HG03460 (cell line): ENCODE measurements around the gene MEGF6.
A peak's percentile ranks its signal among the peaks of the same experiment; 100 is the strongest.
"Not testable (repeated sequence)": the region's sequence is repeated elsewhere in the genome, so short reads cannot be mapped to it uniquely, and the experiment has no call there.

Experiments used
- ATAC-seq: cut with Tn5 transposase; IDR thresholded peaks from one replicate; pipeline ENCODE4 v1.9.1; 2021; ENCODE audit not compliant: unreplicated experiment

The MEGF6 gene

DNA sequence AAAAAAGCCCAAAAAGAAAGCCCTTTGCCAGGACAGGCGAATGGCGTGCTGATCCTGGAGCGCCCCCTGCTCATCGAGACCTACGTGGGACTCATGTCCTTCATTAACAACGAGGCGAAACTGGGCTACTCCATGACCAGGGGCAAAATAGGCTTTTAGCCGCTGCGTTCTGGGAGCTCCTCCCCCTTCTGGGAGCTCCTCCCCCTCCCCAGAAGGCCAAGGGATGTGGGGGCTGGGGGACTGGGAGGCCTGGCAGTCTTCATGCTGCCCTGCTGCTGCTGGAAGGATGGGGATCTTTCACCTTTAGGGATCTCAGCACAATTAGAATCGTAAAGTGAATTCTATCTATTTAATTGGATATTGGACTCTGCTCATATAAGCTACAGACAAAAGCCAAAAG is 17.1 kb upstream of the MEGF6 start:
- no peak for ATAC-seq

DNA sequence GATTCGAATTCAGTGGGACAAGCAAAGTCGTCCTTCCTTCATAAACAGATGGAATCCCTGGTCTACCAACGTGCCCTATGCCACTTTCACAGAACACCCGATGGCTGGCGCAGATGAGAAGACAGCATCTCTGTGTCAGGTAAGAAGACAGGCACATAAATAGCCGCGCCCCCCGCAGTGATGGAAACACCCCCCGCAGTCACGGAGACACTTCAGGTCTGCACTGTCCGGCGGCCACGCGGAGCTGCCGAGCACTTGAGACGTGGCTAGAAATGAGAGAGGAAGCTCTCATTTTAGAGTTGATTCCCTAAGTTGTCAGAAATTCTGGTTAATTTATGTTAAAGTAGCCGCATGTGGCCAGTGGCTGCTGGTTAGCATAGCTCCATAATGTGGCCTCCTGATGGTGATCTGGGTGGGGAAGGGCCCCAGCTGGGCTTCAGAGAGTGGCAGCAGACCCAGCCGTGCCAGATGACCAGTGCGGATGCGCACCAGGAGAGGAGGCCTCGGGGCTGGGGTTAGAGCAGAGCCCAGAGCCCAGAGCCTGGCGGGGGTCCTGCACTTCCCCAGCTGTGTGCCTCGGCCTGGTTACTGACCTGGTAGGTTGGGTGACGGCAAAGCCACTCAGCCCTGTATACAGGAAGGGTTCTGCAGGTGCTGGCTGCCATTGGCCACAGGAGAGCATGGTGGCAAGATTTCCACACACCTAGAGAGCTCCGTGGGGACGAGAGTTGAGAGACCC is 16.4 kb upstream of the MEGF6 start:
- ATAC-seq, result no peak

DNA sequence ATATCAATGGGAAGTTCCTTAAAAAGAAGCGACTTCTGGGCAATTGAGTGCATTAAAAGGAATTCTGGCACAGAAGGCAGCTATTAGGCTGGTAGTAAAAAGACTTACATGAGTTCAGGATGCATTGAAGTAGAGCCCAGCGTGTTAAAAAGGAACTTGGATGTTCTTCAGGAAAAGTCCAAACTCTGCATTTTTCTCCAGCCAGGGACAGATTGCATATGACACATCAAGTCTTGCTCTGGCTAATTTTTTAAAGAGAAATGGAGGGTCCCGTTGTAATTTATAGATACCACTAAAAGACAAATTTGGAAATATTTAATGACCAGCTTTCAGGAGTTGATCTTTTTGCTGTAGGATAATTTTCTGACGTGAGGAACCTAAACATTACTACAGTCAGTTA is 14.7 kb upstream of the MEGF6 start:
- no peak for ATAC-seq

DNA sequence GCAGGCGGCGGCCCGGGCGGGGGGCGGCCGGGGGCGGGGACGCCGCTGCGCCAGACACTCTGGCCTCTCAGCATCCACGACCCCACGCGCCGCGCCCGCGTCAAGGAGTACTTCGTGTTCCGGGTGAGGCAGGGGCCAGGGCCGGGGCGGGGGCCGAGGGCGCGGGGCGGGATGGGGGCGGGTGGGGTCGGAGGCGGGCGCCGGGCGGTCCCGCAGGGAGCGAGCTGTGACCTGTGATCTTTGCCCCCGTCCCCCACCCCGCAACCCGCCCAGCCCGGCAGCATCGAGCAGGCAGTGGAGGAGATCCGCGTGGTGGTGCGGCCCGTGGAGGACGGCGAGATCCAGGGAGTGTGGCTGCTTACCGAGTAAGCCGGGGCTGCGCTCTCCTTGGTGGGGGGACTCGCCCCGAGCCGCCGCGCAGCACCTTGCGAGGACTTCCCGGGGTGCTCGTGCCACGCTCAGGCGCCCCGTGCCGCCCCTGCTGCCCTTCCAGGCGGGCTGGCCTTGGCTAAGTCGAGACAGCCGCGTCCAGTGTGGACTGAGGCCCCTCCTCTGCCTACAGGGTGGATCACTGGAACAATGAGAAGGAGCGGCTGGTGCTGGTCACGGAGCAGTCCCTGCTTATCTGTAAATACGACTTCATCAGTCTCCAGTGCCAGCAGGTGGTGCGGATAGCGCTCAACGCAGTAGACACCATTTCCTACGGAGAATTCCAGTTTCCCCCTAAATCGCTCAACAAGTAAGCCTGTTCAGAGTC is 14.0 kb upstream of the MEGF6 start:
- peak; percentile 10 for ATAC-seq

DNA sequence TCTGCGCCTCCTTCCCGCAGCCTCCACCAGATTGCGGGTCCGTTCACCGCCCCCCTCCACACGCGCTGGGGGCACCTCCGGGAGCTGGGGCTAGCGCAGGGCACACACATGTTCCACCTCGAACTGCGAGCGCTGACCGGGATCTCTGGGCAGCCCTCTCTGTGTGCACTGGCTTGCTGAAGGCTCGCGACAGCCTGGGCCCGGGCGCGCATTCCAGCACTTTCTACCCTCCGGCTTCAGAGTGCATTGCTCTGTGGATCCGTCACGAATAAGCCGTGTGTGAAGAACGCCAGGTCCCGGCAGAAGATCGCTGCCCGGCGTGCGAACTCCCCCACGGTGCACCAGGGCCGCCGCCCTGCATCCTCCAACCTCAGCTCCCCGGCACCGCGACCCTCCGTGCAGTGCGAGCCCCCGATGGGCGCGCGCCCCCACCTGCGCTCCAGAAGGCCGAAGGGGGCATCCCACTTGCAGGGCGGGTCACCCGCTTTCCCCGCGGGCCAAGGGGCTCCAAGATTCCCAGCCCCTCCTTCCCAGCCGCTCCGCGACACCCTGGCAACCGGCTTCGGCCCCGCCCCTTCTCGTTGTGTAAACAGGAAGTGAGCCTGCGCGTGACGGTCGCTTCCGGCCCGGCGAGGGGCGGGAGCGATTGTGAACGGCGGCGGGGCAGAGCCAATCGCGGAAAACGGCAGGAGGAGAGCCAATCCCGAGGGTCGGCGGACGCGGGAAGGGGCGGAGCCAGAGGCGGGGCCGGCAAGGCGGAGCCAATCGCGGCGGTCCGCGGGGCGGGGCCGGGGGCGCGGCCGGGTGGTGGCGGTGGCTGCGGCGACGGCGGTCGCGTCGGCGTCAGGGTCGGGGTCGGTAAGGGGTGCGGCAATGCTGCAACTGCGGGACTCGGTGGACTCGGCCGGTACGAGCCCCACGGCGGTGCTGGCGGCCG is 13.2 kb upstream of the MEGF6 start, which contains the start of gene TPRG1L:
Gene TPRG1L, plus strand, starts transcription at position 816 of the 937 bp plus-strand sequence. Its CDS starts 58 bp downstream, at position 874.
- peak; percentile 96 for ATAC-seq

DNA sequence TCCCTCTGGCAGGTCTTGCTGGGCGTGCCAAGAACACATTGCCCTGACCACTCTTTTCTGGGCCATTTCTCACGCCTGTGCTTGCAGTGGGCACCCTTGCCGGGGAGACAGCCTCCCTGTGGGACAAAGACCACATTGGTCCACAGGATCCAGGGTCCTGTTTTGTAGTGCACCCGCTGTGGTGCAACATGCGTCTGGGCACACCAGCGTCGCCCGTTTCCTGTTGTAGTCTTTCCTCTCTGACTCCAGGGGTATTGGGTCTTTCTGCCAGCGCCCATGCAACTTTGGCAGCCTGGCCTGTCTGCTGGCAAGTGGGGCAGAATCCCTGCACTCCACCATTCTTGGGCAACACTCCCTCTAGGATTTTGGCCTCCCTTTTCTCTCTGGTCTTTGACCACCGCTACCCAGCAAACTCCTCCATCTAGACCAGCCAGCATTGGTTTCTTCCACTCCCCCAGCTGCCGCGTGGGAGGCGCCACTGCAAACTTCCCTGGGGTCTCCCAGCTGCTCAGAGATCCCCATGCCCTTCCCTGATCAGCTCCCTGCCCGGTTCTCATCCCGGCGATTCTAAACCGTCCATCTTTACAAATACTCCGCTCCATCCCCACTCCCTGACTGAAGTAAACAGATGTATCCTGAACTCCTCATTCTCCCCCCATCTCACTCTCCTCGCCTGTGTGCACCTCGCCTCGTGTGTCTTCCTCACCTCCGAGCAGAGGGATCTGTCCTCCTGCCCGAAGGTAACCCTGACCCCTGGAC is 12.3 kb upstream of the MEGF6 start:
- no peak for ATAC-seq

DNA sequence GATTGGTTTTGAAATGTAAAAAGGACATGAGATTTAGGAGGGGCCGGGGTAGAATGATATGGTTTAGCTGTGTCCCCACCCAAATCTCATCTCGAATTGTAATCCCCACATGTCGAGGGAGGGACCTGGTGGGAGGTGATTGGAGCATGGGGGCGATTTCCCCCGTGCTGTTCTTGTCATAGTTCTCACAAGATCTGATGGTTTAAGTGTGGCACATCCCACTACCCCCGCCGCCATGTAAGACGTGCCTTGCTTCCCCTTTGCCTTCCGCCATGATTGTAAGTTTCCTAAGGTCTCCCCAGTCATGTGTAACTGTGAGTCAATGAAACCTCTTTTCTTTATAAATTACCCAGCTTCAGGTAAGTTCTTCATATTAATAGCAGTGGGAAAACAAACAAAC is 10.8 kb upstream of the MEGF6 start:
- ATAC-seq, result not testable (repeated sequence)

DNA sequence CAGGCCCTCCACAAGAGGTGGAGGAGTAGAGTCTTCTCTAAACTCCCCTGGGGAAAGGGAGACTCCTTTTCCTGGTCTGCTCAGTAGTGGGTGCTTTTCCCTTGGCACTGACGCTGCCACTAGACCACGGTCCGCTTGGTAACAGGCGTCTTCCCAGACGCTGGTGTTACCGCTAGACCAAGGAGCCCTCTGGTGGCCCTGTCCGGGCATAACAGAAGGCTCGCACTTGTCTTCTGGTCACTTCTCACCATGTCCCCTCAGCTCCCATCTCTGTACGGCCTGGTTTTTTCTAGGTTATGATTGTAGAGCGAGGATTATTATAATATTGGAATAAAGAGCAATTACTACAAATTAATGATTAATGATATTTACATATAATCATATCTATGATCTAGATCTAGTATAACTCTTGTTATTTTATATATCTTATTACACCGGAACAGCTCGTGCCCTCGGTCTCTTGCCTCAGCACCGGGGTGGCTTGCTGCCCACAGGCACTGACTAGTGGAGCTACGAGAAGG is 9.9 kb upstream of the MEGF6 start:
- ATAC-seq, result not testable (repeated sequence)

DNA sequence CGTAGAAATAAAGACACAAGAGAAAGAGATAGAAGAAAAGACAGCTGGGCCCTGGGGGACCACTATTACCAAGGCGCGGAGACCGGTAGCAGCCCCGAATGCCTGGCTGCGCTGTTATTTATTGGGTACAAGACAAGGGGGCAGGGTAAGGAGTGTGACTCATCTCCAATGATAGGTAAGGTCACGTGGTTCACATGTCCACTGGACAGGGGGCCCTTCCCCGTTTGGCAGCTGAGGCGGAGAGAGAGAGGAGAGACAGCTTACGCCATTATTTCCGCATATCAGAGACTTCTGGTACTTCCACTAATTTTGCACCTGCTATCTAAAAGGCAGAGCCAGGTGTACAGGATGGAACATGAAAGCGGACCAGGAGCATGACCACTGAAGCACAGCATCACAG is 9.4 kb upstream of the MEGF6 start:
- ATAC-seq, result no peak

DNA sequence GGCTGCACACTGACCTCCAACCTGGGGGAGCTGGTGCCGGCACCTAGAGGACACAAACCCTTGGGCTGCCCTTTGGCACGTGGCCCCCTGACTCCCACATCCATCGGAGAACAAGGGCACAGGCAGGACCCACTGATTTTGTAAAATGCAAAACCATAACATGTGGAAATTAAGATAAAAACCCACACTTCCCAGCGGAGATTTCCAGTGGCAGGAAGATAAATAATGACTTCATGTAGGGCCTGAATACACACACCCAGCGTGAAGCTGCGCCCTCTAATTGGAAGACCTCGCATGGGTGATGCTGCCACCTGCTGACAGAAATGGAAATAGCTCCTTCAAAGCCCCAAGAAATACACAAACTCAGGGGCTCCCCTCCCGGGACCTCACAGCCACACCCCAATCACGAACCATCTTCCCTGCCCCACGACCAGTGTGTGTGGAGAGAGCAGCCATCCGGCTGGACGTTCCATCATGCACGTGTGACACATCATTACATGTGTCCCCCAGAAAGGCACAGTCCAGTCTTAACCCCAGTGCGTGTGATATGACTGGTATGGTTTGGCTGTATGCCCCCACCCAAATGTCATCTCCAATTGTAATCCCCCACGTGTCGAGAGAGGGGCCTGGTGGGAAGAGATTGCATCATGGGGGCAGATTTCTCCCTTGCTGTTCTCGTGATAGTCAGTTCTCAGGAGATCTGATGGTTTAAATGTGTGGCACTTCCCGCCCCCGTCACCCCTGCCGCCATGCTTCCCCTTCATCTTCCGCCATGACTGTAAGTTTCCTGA is 7.8 kb upstream of the MEGF6 start:
- no peak for ATAC-seq

DNA sequence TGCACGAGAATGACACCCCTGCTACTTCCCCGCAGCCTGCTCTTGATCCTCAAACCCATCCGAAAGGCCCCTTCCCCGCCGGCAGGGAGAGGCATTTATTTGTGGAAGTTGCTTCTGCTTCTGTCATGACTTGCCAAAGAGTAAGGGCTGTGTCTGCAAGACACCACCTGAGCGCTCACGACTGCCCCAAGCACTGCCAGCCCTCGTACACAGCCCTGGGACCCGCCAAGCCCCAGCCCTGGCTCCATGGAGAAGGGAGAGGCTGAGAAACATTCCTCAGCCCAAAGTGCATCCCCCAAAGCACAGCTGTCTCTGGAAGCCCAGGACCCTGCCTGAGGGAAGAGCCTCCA is 7.2 kb upstream of the MEGF6 start:
- no peak for ATAC-seq

DNA sequence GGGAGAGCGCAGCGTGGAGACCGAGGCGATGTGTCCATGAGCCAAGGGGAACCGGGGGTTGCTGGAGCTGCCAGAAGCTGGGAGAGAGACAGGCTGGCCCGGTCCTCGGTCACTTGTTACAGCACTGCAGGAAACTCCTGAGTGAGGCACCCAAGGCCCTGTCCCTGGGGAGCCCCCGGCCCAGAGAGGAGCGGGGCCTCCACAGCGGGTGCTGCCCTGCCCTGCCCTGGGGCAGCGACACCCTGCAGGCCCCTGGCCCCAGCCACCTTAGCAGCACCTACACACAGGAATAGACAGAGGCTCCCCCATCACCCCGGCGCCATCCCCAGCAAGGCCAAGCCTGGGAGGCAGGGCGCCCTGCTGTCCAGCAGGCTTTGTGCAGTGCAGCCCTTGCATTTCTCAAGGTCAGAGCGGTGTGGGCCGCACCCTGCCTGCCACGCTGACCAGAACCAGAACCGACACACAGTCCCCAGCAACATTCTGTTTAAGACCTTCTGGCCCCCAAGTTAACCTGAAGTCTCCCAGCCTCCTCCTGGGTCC is 6.6 kb upstream of the MEGF6 start:
- no peak for ATAC-seq

DNA sequence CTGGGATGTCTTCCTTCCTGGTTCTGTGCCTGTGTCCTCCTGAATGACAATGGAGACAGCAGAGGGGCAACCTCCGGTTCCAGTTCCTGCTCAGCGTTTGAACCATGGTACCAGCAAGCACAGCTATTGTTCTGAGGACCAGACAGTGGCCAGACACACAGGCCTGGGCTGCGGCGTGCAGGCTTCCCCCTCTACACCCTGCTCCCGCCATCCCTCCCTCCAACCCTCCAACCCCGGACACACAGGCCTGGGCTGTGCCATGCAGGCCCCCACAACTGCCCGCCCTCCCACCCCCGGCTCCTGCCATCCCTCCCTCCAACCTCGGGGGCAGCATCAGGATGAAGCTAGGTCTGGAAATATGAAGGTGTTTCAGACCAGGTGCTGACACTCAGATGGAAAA is 5.6 kb upstream of the MEGF6 start:
- ATAC-seq, result no peak

DNA sequence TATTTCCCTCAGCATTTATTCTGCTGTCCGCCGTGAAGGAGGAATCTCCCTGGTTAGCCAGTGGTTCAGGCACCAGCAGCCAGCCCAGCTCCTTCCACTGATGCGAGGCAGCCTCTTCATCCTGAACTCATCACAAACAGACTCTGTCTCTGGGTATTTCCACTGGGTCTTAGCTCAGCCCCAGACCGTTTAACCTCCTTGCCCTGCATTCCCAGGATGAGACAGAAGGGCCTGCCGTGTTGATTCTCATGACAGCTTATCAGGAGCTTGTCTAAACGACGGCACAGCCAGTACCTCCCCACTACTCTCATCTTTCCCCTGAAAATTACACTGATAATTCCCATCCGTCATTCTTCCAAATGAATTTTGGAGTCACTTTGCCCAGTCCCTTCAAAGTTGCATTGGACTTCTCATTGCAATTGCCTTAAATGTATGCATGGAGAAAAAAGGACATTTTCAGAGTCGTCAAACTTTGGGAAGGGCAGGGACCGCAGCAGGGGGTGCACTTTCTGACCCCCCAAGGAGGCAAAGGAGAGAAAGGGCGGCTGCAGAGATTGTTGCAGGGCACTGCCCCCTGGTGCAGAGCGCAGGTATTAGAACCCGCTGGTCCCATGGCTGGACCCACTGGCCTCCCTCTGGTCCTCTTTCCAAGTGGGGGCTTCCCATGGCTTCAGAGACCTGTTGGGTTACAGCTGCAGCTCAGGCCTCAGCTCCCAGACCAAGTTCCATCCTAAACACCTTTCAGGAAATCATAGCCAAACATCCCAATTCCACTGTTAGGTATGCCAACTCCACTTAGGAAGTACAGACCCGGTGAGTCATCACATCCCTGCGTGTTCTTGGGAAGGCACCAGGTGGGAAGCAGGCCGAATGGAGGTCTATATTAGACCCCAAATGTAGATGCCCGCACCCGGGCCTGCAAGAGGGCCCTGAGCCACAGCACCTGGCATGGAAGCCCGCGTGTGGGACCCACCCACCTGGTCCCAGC is 3.7 kb upstream of the MEGF6 start:
- ATAC-seq, result no peak

DNA sequence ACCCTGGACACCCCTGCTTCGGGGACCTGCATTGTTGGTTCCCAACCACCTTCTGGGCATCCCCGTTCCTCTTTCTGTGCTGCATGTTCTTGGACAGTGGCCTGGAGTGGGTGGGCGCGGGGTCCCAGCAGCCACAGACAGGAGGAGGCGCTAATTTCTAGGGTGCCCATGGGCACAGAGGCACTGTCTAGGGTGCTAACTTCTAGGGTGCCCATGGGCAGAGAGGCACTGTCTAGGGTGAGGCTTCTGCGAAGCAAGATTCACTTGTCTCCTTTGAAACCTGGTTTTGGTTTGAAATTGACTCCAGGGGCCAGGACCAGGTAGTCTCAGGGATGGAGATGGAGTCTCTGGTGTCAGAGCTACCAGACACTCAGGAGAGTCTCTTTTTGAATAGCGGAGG is 815 bp upstream of the MEGF6 start:
- ATAC-seq, result no peak

DNA sequence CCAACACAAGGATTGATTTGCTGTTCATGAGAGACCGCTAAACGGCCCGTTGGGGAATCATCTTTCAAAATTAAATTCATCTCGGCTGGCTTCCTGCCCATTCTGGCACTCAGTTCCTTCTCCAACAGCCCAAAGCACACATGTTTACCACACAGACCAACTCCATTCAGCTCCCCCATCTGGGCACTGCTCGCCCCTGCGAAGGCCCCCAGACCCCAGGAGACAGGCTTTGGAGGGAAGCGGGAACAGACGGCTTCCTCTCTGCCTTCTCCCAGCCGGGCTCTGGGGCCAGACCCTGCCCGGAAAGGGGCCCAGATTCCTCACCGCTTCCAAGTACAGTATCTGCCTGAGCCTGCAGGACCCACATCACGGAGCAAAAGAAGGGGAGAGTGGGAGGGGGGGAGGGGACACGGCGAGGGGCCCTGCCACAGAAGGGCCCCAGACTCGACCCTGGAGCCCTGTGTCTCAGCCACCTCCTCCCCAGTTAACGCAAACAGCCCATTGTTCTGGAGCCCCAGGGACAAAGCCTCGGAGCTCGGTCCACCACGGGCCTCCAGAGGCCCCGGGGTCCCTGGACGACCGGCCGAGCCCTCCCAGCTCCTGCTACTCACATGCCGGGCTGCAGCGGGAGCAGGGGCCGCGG is 660 bp downstream of the MEGF6 start:
- no peak for ATAC-seq

DNA sequence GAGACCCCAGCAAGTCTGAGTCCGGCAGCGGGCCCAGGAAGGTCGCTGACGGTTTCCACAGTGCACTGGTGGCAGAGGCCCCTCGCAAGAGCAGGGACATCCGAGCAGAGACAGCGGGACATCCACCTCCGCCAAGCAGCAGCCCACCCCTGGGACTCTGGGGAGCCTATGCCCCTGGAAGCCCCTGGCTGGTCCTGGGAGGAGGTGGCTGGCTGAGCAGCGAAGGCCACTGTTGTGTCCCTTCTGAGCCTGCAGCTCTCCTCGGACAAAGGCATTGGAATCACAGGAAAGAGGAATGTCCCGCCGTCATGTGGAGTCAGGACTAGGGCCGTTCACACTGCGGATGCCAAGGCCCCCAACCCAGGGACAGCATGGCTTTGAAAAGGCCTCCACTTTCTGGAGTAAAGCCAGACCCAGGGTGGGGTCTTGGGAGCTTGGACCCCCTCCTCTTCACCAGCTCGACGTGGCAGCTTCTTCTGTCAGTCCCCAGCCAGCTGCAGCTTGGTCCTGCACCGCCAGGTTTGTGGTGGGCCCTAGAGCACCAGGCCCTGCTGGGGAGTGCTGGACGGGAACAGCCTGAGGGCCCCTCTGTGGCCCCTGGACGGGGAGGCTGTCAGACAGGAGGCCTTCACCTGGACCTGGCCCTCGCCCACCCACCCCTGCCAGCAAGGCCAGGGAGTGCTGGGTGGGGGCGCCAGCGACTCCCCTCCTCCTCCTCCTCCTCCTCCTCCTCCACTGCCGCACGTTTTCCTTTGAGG is 1.4 kb downstream of the MEGF6 start:
- ATAC-seq, result no peak
